ENCODE data around the gene GRID1. TPM values are rescaled to one million over a fixed set of nuclear protein-coding genes. Genes with fewer than 3 reads are reported as not detected.

Gene GRID1
- total RNA-seq, 1 experiment from 2014 or later = not detected

DNA sequence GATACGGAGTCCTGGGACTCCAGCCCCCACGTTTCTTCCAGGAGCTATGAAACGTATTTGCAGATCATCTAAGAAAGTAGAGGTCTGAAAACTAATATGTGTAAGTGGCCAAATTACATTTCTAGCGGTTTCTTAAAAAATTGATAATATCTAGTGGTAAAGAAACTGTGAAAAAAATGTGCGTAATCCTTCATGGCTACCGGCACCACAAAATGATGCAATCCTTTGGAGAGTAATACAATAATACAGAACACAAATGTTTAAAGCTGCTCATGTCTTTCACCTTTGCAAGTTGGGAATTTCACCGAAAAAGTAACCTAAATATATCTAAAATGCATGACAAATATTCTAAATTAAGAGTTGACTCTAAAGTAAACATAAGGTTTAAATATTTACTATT is 742.1 kb downstream of the GRID1 start:
- BruUV-seq (replicated peaks) = no TSS peak
- Histone ChIP-seq H2AFZ (no peak overlapping the region), H3K36me3 (ENCODE audit: low read depth) (no peaks in the 10 kb centered on the region), H3K9me2 (ENCODE audit: insufficient read depth) (no peaks in the 10 kb centered on the region), H3K9me3 (ENCODE audit: insufficient read depth, low read depth) (no peaks in the 10 kb centered on the region), H3K79me2 (ENCODE audit: low read depth) (no peaks in the 10 kb centered on the region), H3F3A (ENCODE audit: insufficient read depth, low read depth) (no peaks in the 10 kb centered on the region), H3K4me2 (no peak overlapping the region), H3K4me1 (replicated peaks; ENCODE audit: insufficient read depth) (0 out of 2 replicates have a peak, but pooled peaks cover 6% of the 10 kb centered on the region), H4K20me1 (ENCODE audit: insufficient read depth) (no peaks in the 10 kb centered on the region), H3K27ac (no peak overlapping the region), H3K4me3 (no peak overlapping the region), H3K27me3 (ENCODE audit: insufficient read depth, low read depth) (no peaks in the 10 kb centered on the region)
- CTCF ChIA-PET = no interaction called here
- POLR2A ChIA-PET (ENCODE audit: unreplicated experiment) = no interaction called here
- DNase-seq = no peak
- intact Hi-C loops (cut with micrococcal nuclease; ENCODE audit: unreplicated experiment) = no loop called here
- TF ChIP-seq, protein P1, sequence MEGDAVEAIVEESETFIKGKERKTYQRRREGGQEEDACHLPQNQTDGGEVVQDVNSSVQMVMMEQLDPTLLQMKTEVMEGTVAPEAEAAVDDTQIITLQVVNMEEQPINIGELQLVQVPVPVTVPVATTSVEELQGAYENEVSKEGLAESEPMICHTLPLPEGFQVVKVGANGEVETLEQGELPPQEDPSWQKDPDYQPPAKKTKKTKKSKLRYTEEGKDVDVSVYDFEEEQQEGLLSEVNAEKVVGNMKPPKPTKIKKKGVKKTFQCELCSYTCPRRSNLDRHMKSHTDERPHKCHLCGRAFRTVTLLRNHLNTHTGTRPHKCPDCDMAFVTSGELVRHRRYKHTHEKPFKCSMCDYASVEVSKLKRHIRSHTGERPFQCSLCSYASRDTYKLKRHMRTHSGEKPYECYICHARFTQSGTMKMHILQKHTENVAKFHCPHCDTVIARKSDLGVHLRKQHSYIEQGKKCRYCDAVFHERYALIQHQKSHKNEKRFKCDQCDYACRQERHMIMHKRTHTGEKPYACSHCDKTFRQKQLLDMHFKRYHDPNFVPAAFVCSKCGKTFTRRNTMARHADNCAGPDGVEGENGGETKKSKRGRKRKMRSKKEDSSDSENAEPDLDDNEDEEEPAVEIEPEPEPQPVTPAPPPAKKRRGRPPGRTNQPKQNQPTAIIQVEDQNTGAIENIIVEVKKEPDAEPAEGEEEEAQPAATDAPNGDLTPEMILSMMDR (conservative IDR thresholded peaks at IDR 0.05) = no peak
- no peak for TF ChIP-seq EZH2 (IDR thresholded peaks at IDR 0.05; ENCODE audit: low read depth)

DNA sequence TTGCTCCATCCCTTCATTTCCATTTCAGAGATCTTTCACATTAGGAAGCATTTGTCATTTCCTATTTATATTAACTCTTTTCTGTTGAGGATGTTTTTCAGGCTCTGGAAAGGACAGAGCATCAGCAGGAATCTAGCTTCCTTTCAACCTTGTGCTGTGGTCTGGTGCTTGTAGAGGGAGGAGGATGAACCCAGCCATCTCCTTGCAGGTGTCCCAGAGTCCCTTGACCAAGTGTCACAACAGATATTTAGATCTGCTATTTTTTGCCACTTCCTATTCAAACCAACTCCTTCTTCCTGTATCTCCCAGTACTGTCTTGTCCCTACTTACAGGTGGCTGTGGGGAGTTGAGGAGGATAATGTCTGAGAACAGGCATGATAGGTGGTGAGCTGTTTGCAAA is 742.8 kb downstream of the GRID1 start:
- no peak for DNase-seq
- Histone ChIP-seq H3K9me3 (ENCODE audit: insufficient read depth, low read depth) (no peaks in the 10 kb centered on the region), H4K20me1 (ENCODE audit: insufficient read depth) (no peaks in the 10 kb centered on the region), H3K27ac (no peak overlapping the region), H3K36me3 (ENCODE audit: low read depth) (no peaks in the 10 kb centered on the region), H3K27me3 (ENCODE audit: insufficient read depth, low read depth) (no peaks in the 10 kb centered on the region), H3K79me2 (ENCODE audit: low read depth) (no peaks in the 10 kb centered on the region), H3K4me1 (replicated peaks; ENCODE audit: insufficient read depth) (0 out of 2 replicates have a peak, but pooled peaks cover 6% of the 10 kb centered on the region), H3K9me2 (ENCODE audit: insufficient read depth) (no peaks in the 10 kb centered on the region), H3K4me3 (no peak overlapping the region), H3F3A (ENCODE audit: insufficient read depth, low read depth) (no peaks in the 10 kb centered on the region), H2AFZ (no peak overlapping the region), H3K4me2 (no peak overlapping the region)
- CTCF ChIA-PET = no interaction called here
- intact Hi-C loops (cut with micrococcal nuclease; ENCODE audit: unreplicated experiment) = no loop called here
- no TSS peak for BruUV-seq (replicated peaks)
- TF ChIP-seq, protein P1 (conservative IDR thresholded peaks at IDR 0.05) = no peak
- no peak for TF ChIP-seq EZH2 (IDR thresholded peaks at IDR 0.05; ENCODE audit: low read depth)
- POLR2A ChIA-PET (ENCODE audit: unreplicated experiment) = no interaction called here

DNA sequence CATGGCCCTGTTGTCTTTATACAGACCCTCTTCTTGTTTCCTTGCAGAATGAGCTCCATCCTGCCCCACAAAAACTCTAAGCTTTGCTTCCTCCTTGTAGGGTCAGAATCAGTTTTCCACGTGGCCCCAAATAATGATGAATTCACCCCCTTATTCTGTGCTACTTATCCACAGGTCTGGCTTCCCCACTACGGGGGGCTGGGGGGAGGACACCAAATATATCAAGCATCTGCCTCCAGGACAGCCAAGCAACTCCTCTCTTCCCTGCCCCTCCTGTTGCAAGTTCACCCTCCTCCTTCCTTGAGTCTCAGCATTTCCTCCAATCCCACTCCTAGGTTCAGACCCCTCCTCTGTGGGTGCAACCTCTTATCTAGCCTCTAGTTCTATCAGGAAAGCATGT is 743.3 kb downstream of the GRID1 start:
- TF ChIP-seq, protein P1 (conservative IDR thresholded peaks at IDR 0.05) = no peak
- TF ChIP-seq EZH2 (IDR thresholded peaks at IDR 0.05; ENCODE audit: low read depth) = no peak
- CTCF ChIA-PET = no interaction called here
- no peaks in the 10 kb centered on the region for H4K20me1 ChIP-seq (ENCODE audit: insufficient read depth)

More for the DNA sequence above, 743.3 kb downstream of the GRID1 start:
- H3K4me3 ChIP-seq = no peak overlapping the region
- no peaks in the 10 kb centered on the region for H3F3A ChIP-seq (ENCODE audit: insufficient read depth, low read depth)
- POLR2A ChIA-PET (ENCODE audit: unreplicated experiment) = no interaction called here
- 0 out of 2 replicates have a peak, but pooled peaks cover 6% of the 10 kb centered on the region for H3K4me1 ChIP-seq (replicated peaks; ENCODE audit: insufficient read depth)
- DNase-seq = no peak
- no TSS peak for BruUV-seq (replicated peaks)
- no peaks in the 10 kb centered on the region for H3K36me3 ChIP-seq (ENCODE audit: low read depth)
- H3K27ac ChIP-seq = no peak overlapping the region
- H3K27me3 ChIP-seq (ENCODE audit: insufficient read depth, low read depth) = no peaks in the 10 kb centered on the region
- H2AFZ ChIP-seq = no peak overlapping the region
- no peak overlapping the region for H3K4me2 ChIP-seq
- H3K9me2 ChIP-seq (ENCODE audit: insufficient read depth) = no peaks in the 10 kb centered on the region
- H3K9me3 ChIP-seq (ENCODE audit: insufficient read depth, low read depth) = no peaks in the 10 kb centered on the region
- intact Hi-C loops (cut with micrococcal nuclease; ENCODE audit: unreplicated experiment) = no loop called here
- no peaks in the 10 kb centered on the region for H3K79me2 ChIP-seq (ENCODE audit: low read depth)
